GM12878 (cell line): Measurements from ENCODE around the gene GGCT. TPM values are rescaled to one million over a fixed set of nuclear protein-coding genes. Genes with fewer than 3 reads are reported as not detected.

Experiments used
- ATAC-seq: fragments of 200-7000 bp; cut with Tn5 transposase; 3 replicates; pipeline ENCODE4 v1.9.1; 2020; ENCODE audit warnings: mild to moderate bottlenecking, moderate library complexity
- BruUV-seq: library from RNA; stranded (reverse); fragments of 400-500 nt; replicated peaks from 2 replicates; lab custom pipeline; 2021; lab: Mats Ljungman, UMichigan
- CTCF ChIA-PET: fragments of 300-600 bp; sonication (Branson Sonifier 250); formaldehyde crosslinking; extraction: SDS; loops from one replicate; lab custom pipeline; 2021; ENCODE audit warnings: inconsistent platforms; lab: Yijun Ruan, JAX
- POLR2A ChIA-PET: fragments of 350-600 bp; formaldehyde crosslinking; extraction: SDS; loops from one replicate; lab custom pipeline; 2021; ENCODE audit warnings: inconsistent platforms; lab: Charles Lee
- RAD21 ChIA-PET: fragments of 300-600 bp; sonication (Branson Sonifier 250); formaldehyde crosslinking; loops from one replicate; lab custom pipeline; 2023; ENCODE audit warnings: antibody characterized with exemption; ENCODE audit not compliant: unreplicated experiment; lab: Charles Lee
- SMC1A ChIA-PET: fragments of 300-600 bp; sonication (Branson Sonifier 250); formaldehyde crosslinking; loops from one replicate; lab custom pipeline; 2023; ENCODE audit not compliant: unreplicated experiment, uncharacterized antibody; lab: Charles Lee
- DNase-seq: peaks from one replicate; pipeline ENCODE4 v3.0.0-alpha.2; 2011; ENCODE audit warnings: low read depth, low spot score
- FAIRE-seq: peaks from 3 replicates; lab custom pipeline; 2011; peaks lifted over from hg19 to GRCh38; lab: Jason Lieb, UNC
- H2AFZ ChIP-seq: 2 replicates; pipeline ENCODE4 v1.6.0; 2011; ENCODE audit warnings: low read depth, low read length, control low read depth; ENCODE audit not compliant: control insufficient read depth
- H3K27ac ChIP-seq: 2 replicates; pipeline ENCODE4 v1.5.1; 2011; ENCODE audit warnings: control low read depth; ENCODE audit not compliant: control insufficient read depth, insufficient read depth
- H3K27me3 ChIP-seq, 2 experiments: replicated peaks in 1 of 2; 2 replicates each; pipeline versions ENCODE4 v1.6.0 to v1.6.1; 2011; ENCODE audit warnings: low read length in 1 of 2; ENCODE audit not compliant: control insufficient read depth in 2 of 2, insufficient read depth in 2 of 2
- H3K36me3 ChIP-seq, 2 experiments: 2 replicates each; pipeline ENCODE4 v1.5.1; 2011; ENCODE audit warnings: low read length in 1 of 2; ENCODE audit not compliant: control insufficient read depth in 2 of 2, insufficient read depth in 2 of 2
- H3K4me1 ChIP-seq: 2 replicates; pipeline ENCODE4 v1.6.1; 2011; ENCODE audit warnings: mild to moderate bottlenecking, low read length, moderate library complexity, mixed read lengths; ENCODE audit not compliant: control insufficient read depth, insufficient read depth
- H3K4me2 ChIP-seq: 2 replicates; pipeline ENCODE4 v1.6.0; 2011; ENCODE audit warnings: control low read depth; ENCODE audit not compliant: control insufficient read depth, insufficient read depth
- H3K4me3 ChIP-seq: fragments of 200-600 bp; sonication (generic); 2 replicates; pipeline ENCODE4 v1.5.1; 2016
- H3K79me2 ChIP-seq: 2 replicates; pipeline ENCODE4 v1.6.0; 2011; ENCODE audit warnings: low read length; ENCODE audit not compliant: control insufficient read depth, insufficient read depth
- H3K9ac ChIP-seq: 2 replicates; pipeline ENCODE4 v1.8.0; 2011; ENCODE audit warnings: low read length, control low read depth, mixed read lengths; ENCODE audit not compliant: control insufficient read depth, insufficient read depth
- H3K9me3 ChIP-seq: replicated peaks from 3 replicates; pipeline ENCODE4 v1.5.1; 2011; ENCODE audit warnings: mild to moderate bottlenecking, low read length; ENCODE audit not compliant: control insufficient read depth, insufficient read depth
- H4K20me1 ChIP-seq: 2 replicates; pipeline ENCODE4 v1.6.0; 2011; ENCODE audit not compliant: control insufficient read depth, insufficient read depth
- EGR1 ChIP-seq, 2 experiments: IDR thresholded peaks; 1 replicate in 1 of 2; 2 replicates in 1 of 2; pipeline ENCODE4 v1.6.1; 2011 to 2012; ENCODE audit warnings: low read depth in 2 of 2, low read length in 2 of 2, borderline replicate concordance in 1 of 2, mild to moderate bottlenecking in 1 of 2, moderate library complexity in 1 of 2
- GATAD2B ChIP-seq: fragments of 450-650 bp; conservative IDR thresholded peaks from 2 replicates; pipeline ENCODE4 v1.6.1; 2017; ENCODE audit warnings: low read depth, mild to moderate bottlenecking, moderate library complexity
- IKZF2 ChIP-seq, 2 experiments: fragments of 450-650 bp; IDR thresholded peaks; 2 replicates each; pipeline ENCODE4 v1.6.1; 2017; ENCODE audit warnings: mild to moderate bottlenecking in 2 of 2, moderate library complexity in 2 of 2
- NR2F1 ChIP-seq: fragments of 450-650 bp; conservative IDR thresholded peaks from 2 replicates; pipeline ENCODE4 v1.6.1; 2017; ENCODE audit warnings: mild to moderate bottlenecking
- RBBP5 ChIP-seq: fragments of 200-600 bp; sonication (generic); conservative IDR thresholded peaks from 2 replicates; pipeline ENCODE4 v1.6.1; 2016
- RUNX3 ChIP-seq: IDR thresholded peaks from 2 replicates; pipeline ENCODE4 v1.6.1; 2012; ENCODE audit warnings: low read length, inconsistent platforms
- YY1 ChIP-seq: IDR thresholded peaks from 2 replicates; pipeline ENCODE4 v1.6.1; 2011; ENCODE audit warnings: low read depth, mild to moderate bottlenecking, low read length
- WGBS: methylation state at CpG from one replicate; pipeline ENCODE4 v1.1.6; 2016; ENCODE audit warnings: low lambda C conversion rate; ENCODE audit not compliant: insufficient replicate concordance, insufficient coverage; ENCODE audit errors: missing lambda C conversion rate; 5-methylcytosine and 5-hydroxymethylcytosine counted together
- in situ Hi-C: fragments of 300-500 bp; cut with MboI; formaldehyde crosslinking; loops from 9 replicates; pipeline ENCODE4 v1.14.3; 2018; ENCODE audit warnings: mixed read lengths
- intact Hi-C: fragments of 100-400 bp; cut with micrococcal nuclease; formaldehyde crosslinking; loops from one replicate; pipeline ENCODE4 v1.14.2; 2022; ENCODE audit not compliant: unreplicated experiment
- polyA plus RNA-seq, 11 experiments: library from polyadenylated mRNA; depleted of rRNA in 4 of 11; unstranded in 6 of 11; stranded (reverse) in 5 of 11; fragments of >200 nt; fragmentation: Nextera tagmentation in 4 of 11; fragmentation: Illumina TruSeq in 1 of 11; extraction: Ambion mirVana in 4 of 11; extraction: Trizol in 1 of 11; gene quantifications; 1 replicate in 1 of 11; 2 replicates in 10 of 11; pipeline versions ENCODE4 v1.2.1 to v1.2.3, GENCODE V29; 2011 to 2016; ENCODE audit warnings: inconsistent platforms in 2 of 11, missing spikeins in 2 of 11, low read depth in 1 of 11
- total RNA-seq, 4 experiments: library from RNA; depleted of rRNA in 3 of 4; stranded (reverse); fragments of >200 nt in 3 of 4; fragmentation: Illumina TruSeq in 1 of 4; extraction: Trizol in 1 of 4; gene quantifications; 2 replicates each; pipeline versions ENCODE4 v1.2.1 to v1.2.3, GENCODE V29; 2013 to 2021
- TF ChIP-seq, protein P1 (sequence below): fragments of 450-650 bp; IDR thresholded peaks from 2 replicates; pipeline ENCODE4 v1.6.1; 2016; ENCODE audit warnings: mild to moderate bottlenecking

The GGCT gene
- total and polyA plus RNA-seq, 10 of the 15 experiments (the other 5 are each of a cell fraction or from before 2014, with no cell fraction given), result 57.0 to 215 (median 92.3) TPM

DNA sequence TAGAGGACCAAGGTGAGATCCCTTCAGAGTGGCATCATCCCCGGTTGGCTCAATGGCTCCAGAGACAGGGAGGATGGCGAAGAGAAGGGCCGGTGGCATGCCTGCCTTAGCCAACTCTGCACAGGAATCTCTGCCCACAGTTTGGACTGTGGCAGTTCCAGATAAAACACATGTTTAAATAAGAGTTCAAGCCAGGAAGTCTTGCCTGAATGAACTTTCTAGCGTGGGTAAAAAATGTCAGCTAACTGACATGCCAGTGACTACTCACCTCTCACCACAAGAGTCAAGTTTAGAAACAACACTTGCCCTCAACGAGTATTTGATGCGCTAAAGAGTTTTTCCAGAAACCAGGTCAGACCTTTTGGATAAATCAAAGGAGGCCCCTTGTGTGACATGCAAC lies 29.0 kb downstream of the GGCT start:
- CTCF ChIA-PET, result no interaction called here
- in situ Hi-C loops, result no loop called here
- no TSS peak for BruUV-seq
- 34% methylated on average over 6 of the region's 6 CpGs for WGBS
- peak; percentile 15 for ATAC-seq
- Histone ChIP-seq H2AFZ (no peak overlapping the region; the same call in 1 of the 2 replicates), H3K79me2 (peaks cover 25% of the 10 kb centered on the region), H3K9me3 (no peaks in the 10 kb centered on the region; the same call in 2 of the 3 replicates), H3K4me2 (peak overlapping the region; percentile 54), H3K27me3 (no peaks in the 10 kb centered on the region), H4K20me1 (no peaks in the 10 kb centered on the region), H3K4me1 (peaks cover 36% of the 10 kb centered on the region), H3K36me3 (0 out of 4 replicates have a peak, but pooled peaks cover 0 to 6% of the 10 kb centered on the region in 2 experiments), H3K27ac (peak overlapping the region; percentile 17), H3K4me3 (peak overlapping the region; percentile 15; the same call in 1 of the 2 replicates), H3K9ac (peak overlapping the region; percentile 34; the same call in 1 of the 2 replicates)
- TF ChIP-seq GATAD2B (no peak), IKZF2 (IDR thresholded peaks at IDR 0.05) (peak in 1 of 2 experiments; percentile 29; a peak in 1 of 4 replicates), RUNX3 (peak; percentile 70), YY1 (0 out of 2 replicates have a peak, but pooled peaks have one; percentile 38), EGR1 (IDR thresholded peaks at IDR 0.05; ENCODE audit: borderline replicate concordance in 1 of 2, low read depth in 2 of 2, low read length in 2 of 2) (no peak), RBBP5 (no peak), NR2F1 (peak; percentile 65)
- TF ChIP-seq, protein P1, sequence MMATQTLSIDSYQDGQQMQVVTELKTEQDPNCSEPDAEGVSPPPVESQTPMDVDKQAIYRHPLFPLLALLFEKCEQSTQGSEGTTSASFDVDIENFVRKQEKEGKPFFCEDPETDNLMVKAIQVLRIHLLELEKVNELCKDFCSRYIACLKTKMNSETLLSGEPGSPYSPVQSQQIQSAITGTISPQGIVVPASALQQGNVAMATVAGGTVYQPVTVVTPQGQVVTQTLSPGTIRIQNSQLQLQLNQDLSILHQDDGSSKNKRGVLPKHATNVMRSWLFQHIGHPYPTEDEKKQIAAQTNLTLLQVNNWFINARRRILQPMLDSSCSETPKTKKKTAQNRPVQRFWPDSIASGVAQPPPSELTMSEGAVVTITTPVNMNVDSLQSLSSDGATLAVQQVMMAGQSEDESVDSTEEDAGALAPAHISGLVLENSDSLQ, result peak; percentile 57; the same call in 1 of the 2 replicates
- DNase-seq, result no peak
- POLR2A ChIA-PET, result interaction anchor here (0.6 kb wide), 1 partner anchor 10 kb away, joined by 3 read pairs; no protein-coding TSS in a partner anchor
- SMC1A ChIA-PET, result interaction anchor here (1.1 to 2.4 kb wide), 3 partner anchors 10 to 127 kb away, joined by 4 to 18 read pairs (median 4); no protein-coding TSS in a partner anchor
- no peak for FAIRE-seq
- RAD21 ChIA-PET, result interaction anchor here (0.9 to 2.0 kb wide), 2 partner anchors 197 to 311 kb away, joined by 3 to 4 read pairs; no protein-coding TSS in a partner anchor
- intact Hi-C loops, result no loop called here
